HFFc6 (cell line): ENCODE results near the gene BAIAP2L2. TPM values are rescaled to one million over a fixed set of nuclear protein-coding genes. Genes with fewer than 3 reads are reported as not detected.
A peak's percentile ranks its signal among the peaks of the same experiment; 100 is the strongest.

Experiments
- DNase-seq: peaks from one replicate; pipeline ENCODE4 v3.0.0-alpha.2; 2018
- H3K27ac Mint-ChIP-seq: 2 replicates; pipeline ENCODE4 v1.8.0; 2020; ENCODE audit warnings: mild to moderate bottlenecking, mixed read lengths
- H3K27me3 Mint-ChIP-seq: 2 replicates; pipeline ENCODE4 v1.8.0; 2021; ENCODE audit warnings: mild to moderate bottlenecking, moderate library complexity, mixed read lengths; ENCODE audit not compliant: insufficient read depth
- H3K36me3 Mint-ChIP-seq: 2 replicates; pipeline ENCODE4 v1.8.0; 2021; ENCODE audit warnings: low read depth, mixed read lengths
- H3K4me1 Mint-ChIP-seq: 2 replicates; pipeline ENCODE4 v1.8.0; 2020; ENCODE audit warnings: low read depth, mixed read lengths
- H3K4me3 Mint-ChIP-seq: 2 replicates; pipeline ENCODE4 v1.8.0; 2020; ENCODE audit warnings: mild to moderate bottlenecking, moderate library complexity, mixed read lengths
- H3K9me3 Mint-ChIP-seq: 2 replicates; pipeline ENCODE4 v1.8.0; 2020; ENCODE audit warnings: mild to moderate bottlenecking, mixed read lengths
- CTCF ChIP-seq: fragments of 200-600 bp; sonication (generic); IDR thresholded peaks from 2 replicates; pipeline ENCODE4 v1.5.0; 2021; ENCODE audit warnings: antibody characterized with exemption, mild to moderate bottlenecking
- total RNA-seq, 6 experiments: library from RNA; stranded (reverse); fragmentation: NEBNext Ultra II Directional; extraction: Animal tissue kit (Norgen Biotek cat#: 25700); gene quantifications; 2 replicates in 1 of 6; 3 replicates in 5 of 6; pipeline ENCODE4 v1.2.3, GENCODE V29; 2021

The BAIAP2L2 gene
- total RNA-seq, 6 experiments from 2014 or later, result 0.08 TPM; not detected in 5

GRCh38 chr22:38114484-38115398 is 4.3 kb upstream of the BAIAP2L2 start:
- peak overlapping the region; percentile 68 for H3K4me3 Mint-ChIP-seq
- H3K9me3 Mint-ChIP-seq, result peaks cover 1% of the 10 kb centered on the region; the same call in 1 of the 2 replicates
- DNase-seq, result peak; percentile 83
- peak; percentile 97 for TF ChIP-seq CTCF
- peaks cover 5% of the 10 kb centered on the region for H3K27me3 Mint-ChIP-seq
- H3K36me3 Mint-ChIP-seq, result no peaks in the 10 kb centered on the region
- H3K27ac Mint-ChIP-seq, result no peak overlapping the region
- peaks cover 14% of the 10 kb centered on the region for H3K4me1 Mint-ChIP-seq

- peaks cover 3% of the 10 kb centered on the region; the same call in 1 of the 2 replicates for H3K9me3 Mint-ChIP-seq
- H3K4me3 Mint-ChIP-seq, result no peak overlapping the region
- no peaks in the 10 kb centered on the region for H3K36me3 Mint-ChIP-seq
- H3K27ac Mint-ChIP-seq, result no peak overlapping the region
- H3K4me1 Mint-ChIP-seq, result peaks cover 22% of the 10 kb centered on the region
- DNase-seq, result no peak
- TF ChIP-seq CTCF, result no peak
- H3K27me3 Mint-ChIP-seq, result peaks cover 5% of the 10 kb centered on the region
These were observed 1.9 kb upstream of the BAIAP2L2 start for GRCh38 chr22:38112381-38112780.

- Mint-ChIP-seq H3K4me3 (no peak overlapping the region), H3K27ac (no peak overlapping the region), H3K9me3 (peaks cover 3% of the 10 kb centered on the region; the same call in 1 of the 2 replicates), H3K36me3 (no peaks in the 10 kb centered on the region), H3K27me3 (peaks cover 5% of the 10 kb centered on the region), H3K4me1 (peaks cover 22% of the 10 kb centered on the region)
- TF ChIP-seq CTCF, result no peak
- DNase-seq, result no peak
These were observed 1.5 kb upstream of the BAIAP2L2 start for GRCh38 chr22:38111925-38112355.

GRCh38 chr22:38110863-38111852 is 674 bp upstream of the BAIAP2L2 start:
- TF ChIP-seq CTCF, result no peak
- Mint-ChIP-seq H3K27me3 (peaks cover 5% of the 10 kb centered on the region), H3K27ac (no peak overlapping the region), H3K4me1 (peaks cover 22% of the 10 kb centered on the region), H3K36me3 (no peaks in the 10 kb centered on the region), H3K4me3 (no peak overlapping the region), H3K9me3 (peaks cover 3% of the 10 kb centered on the region; the same call in 1 of the 2 replicates)
- no peak for DNase-seq

GRCh38 chr22:38109371-38110001 is 998 bp downstream of the BAIAP2L2 start:
- H3K9me3 Mint-ChIP-seq, result peaks cover 3% of the 10 kb centered on the region; the same call in 1 of the 2 replicates
- H3K36me3 Mint-ChIP-seq, result no peaks in the 10 kb centered on the region
- H3K4me3 Mint-ChIP-seq, result no peak overlapping the region
- no peak overlapping the region for H3K27ac Mint-ChIP-seq
- DNase-seq, result no peak
- peaks cover 5% of the 10 kb centered on the region for H3K27me3 Mint-ChIP-seq
- TF ChIP-seq CTCF, result no peak
- peaks cover 18% of the 10 kb centered on the region for H3K4me1 Mint-ChIP-seq
